Body of pancreas (tissue), 4 donors: ENCODE results near the gene CD46.
"Not testable (repeated sequence)": the region's sequence is repeated elsewhere in the genome, so short reads cannot be mapped to it uniquely, and the experiment has no call there.

Experiments used
- POLR2A ChIP-seq, 3 donors: fragments of 450-650 bp; IDR thresholded peaks; one replicate each; pipeline ENCODE4 v1.6.1; 2016; ENCODE audit warnings: antibody characterized with exemption in 3 of 3, mild to moderate bottlenecking in 2 of 3
- TF ChIP-seq, protein P1 (sequence below), 7 experiments: fragments of 450-650 bp in 4 of 7; fragments of 200-600 bp in 3 of 7; sonication (generic) in 3 of 7; IDR thresholded peaks; one replicate each; pipeline ENCODE4 v1.5.1; 2016 to 2019; ENCODE audit warnings: antibody characterized with exemption in 7 of 7

DNA sequence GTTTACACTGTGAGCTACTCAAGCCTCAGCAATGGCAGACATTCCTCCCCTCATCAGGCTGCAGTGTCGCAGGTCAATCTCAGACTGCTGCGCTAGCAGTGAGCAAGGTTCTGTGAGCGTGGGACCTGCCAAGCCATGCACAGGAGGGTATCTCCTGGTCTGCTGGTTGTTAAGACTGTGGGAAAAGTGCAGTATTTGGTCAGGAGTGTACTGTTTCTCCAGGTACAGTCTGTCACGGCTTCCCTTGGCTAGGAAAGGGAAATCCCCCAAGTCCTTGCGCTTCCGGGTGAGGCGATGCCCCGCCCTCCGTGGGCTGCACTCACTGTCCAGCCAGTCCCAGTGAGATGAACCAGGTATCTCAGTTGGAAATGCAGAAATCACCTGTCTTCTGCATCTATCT, 24.2 kb downstream of the CD46 start:
- TF ChIP-seq, protein P1, sequence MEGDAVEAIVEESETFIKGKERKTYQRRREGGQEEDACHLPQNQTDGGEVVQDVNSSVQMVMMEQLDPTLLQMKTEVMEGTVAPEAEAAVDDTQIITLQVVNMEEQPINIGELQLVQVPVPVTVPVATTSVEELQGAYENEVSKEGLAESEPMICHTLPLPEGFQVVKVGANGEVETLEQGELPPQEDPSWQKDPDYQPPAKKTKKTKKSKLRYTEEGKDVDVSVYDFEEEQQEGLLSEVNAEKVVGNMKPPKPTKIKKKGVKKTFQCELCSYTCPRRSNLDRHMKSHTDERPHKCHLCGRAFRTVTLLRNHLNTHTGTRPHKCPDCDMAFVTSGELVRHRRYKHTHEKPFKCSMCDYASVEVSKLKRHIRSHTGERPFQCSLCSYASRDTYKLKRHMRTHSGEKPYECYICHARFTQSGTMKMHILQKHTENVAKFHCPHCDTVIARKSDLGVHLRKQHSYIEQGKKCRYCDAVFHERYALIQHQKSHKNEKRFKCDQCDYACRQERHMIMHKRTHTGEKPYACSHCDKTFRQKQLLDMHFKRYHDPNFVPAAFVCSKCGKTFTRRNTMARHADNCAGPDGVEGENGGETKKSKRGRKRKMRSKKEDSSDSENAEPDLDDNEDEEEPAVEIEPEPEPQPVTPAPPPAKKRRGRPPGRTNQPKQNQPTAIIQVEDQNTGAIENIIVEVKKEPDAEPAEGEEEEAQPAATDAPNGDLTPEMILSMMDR (IDR thresholded peaks at IDR 0.05), result not testable (repeated sequence)
- TF ChIP-seq POLR2A (IDR thresholded peaks at IDR 0.05), result peak in 2 of 3 donors; percentile 18 to 43
